B cell (primary cell): ENCODE data around the gene DCP2. TPM values are rescaled to one million over a fixed set of nuclear protein-coding genes. Genes with fewer than 3 reads are reported as not detected.

Source experiments
- ATAC-seq: fragments of 200-7000 bp; cut with Tn5 transposase; one replicate; pipeline ENCODE4 v1.10.0; 2021; ENCODE audit warnings: low read depth, mild to moderate bottlenecking, moderate number of reproducible peaks, moderate library complexity
- CTCF ChIA-PET: fragments of 350-600 bp; sonication (Branson Sonifier 250); formaldehyde crosslinking; loops from one replicate; lab custom pipeline; 2021; ENCODE audit warnings: antibody characterized with exemption, inconsistent platforms; lab: Charles Lee
- POLR2A ChIA-PET: fragments of 350-600 bp; sonication (Branson Sonifier 250); formaldehyde crosslinking; loops from one replicate; lab custom pipeline; 2021; ENCODE audit warnings: antibody characterized with exemption; lab: Charles Lee
- DNase-seq: peaks from one replicate; pipeline ENCODE4 v3.0.0; 2013
- H2AFZ ChIP-seq: 2 replicates; pipeline ENCODE4 v1.6.1; 2012; ENCODE audit warnings: mild to moderate bottlenecking, low read depth, low read length; ENCODE audit not compliant: insufficient read depth, poor library complexity, severe bottlenecking
- H3K27ac ChIP-seq, 2 donors: 1 replicate in 1 of 2; 2 replicates in 1 of 2; pipeline ENCODE4 v1.5.1; 2012 to 2013; ENCODE audit warnings: low read length in 2 of 2, mild to moderate bottlenecking in 2 of 2, moderate library complexity in 1 of 2
- H3K27me3 ChIP-seq, 4 experiments: fragments of 200-600 bp in 1 of 4; sonication (generic) in 1 of 4; replicated peaks in 1 of 4; 1 replicate in 2 of 4; 2 replicates in 2 of 4; pipeline versions ENCODE4 v1.6.1 to v1.7.0; 2013 to 2016; ENCODE audit warnings: low read length in 3 of 4, mild to moderate bottlenecking in 2 of 4, mixed read lengths in 1 of 4, moderate library complexity in 1 of 4; ENCODE audit not compliant: insufficient read depth in 4 of 4, control insufficient read depth in 3 of 4; ENCODE audit errors: control extremely low read depth in 1 of 4
- H3K36me3 ChIP-seq, 2 experiments: replicated peaks in 1 of 2; 1 replicate in 1 of 2; 2 replicates in 1 of 2; pipeline versions ENCODE4 v1.6.1 to v1.7.1; 2013; ENCODE audit warnings: low read length in 1 of 2; ENCODE audit not compliant: insufficient read depth in 2 of 2, control insufficient read depth in 1 of 2; ENCODE audit errors: control extremely low read depth in 1 of 2, extremely low read depth in 1 of 2
- H3K4me1 ChIP-seq, 2 donors: fragments of 200-600 bp in 1 of 2; sonication (generic) in 1 of 2; 1 replicate in 1 of 2; 2 replicates in 1 of 2; pipeline versions ENCODE4 v1.5.1 to v1.6.1; 2013 to 2017; ENCODE audit warnings: low read length in 2 of 2; ENCODE audit not compliant: control insufficient read depth in 2 of 2, insufficient read depth in 2 of 2
- H3K4me2 ChIP-seq: replicated peaks from 2 replicates; pipeline ENCODE3; 2012; ENCODE audit warnings: mild to moderate bottlenecking, low read depth, low read length; ENCODE audit not compliant: poor library complexity, severe bottlenecking
- H3K4me3 ChIP-seq, 5 experiments: fragments of 200-600 bp in 1 of 5; sonication (generic) in 1 of 5; 1 replicate in 3 of 5; 2 replicates in 2 of 5; pipeline versions ENCODE4 v1.5.1 to v1.7.0; 2011 to 2016; ENCODE audit warnings: low read length in 4 of 5, mild to moderate bottlenecking in 4 of 5, low read depth in 2 of 5, control low read depth in 1 of 5, moderate library complexity in 1 of 5; ENCODE audit not compliant: insufficient read depth in 1 of 5; ENCODE audit errors: control extremely low read depth in 1 of 5, extremely low read depth in 1 of 5
- H3K79me2 ChIP-seq: fragments of 200-600 bp; sonication (generic); one replicate; pipeline ENCODE4 v1.6.0; 2016; ENCODE audit warnings: low read length; ENCODE audit not compliant: control insufficient read depth, insufficient read depth
- H3K9ac ChIP-seq: fragments of 200-600 bp; sonication (generic); 2 replicates; pipeline ENCODE4 v1.6.1; 2017; ENCODE audit warnings: mild to moderate bottlenecking, low read length, moderate library complexity
- H3K9me3 ChIP-seq, 3 donors: one replicate each; pipeline versions ENCODE4 v1.6.1 to v1.7.1; 2013; ENCODE audit warnings: low read length in 2 of 3; ENCODE audit not compliant: control insufficient read depth in 2 of 3, insufficient read depth in 1 of 3; ENCODE audit errors: control extremely low read depth in 1 of 3
- H4K20me1 ChIP-seq: 2 replicates; pipeline ENCODE4 v1.6.0; 2012; ENCODE audit warnings: mild to moderate bottlenecking, low read length; ENCODE audit not compliant: insufficient read depth, control insufficient read depth, poor library complexity, severe bottlenecking
- H3K27ac Mint-ChIP-seq: one replicate; pipeline ENCODE4 v1.8.0; 2021; ENCODE audit warnings: mixed read lengths
- H3K27me3 Mint-ChIP-seq: one replicate; pipeline ENCODE4 v1.8.0; 2021; ENCODE audit warnings: mixed read lengths
- H3K4me1 Mint-ChIP-seq: one replicate; pipeline ENCODE4 v1.8.0; 2021; ENCODE audit warnings: mixed read lengths
- H3K4me3 Mint-ChIP-seq: one replicate; pipeline ENCODE4 v1.8.0; 2021; ENCODE audit warnings: mixed read lengths
- H3K9me3 Mint-ChIP-seq: one replicate; pipeline ENCODE4 v1.8.0; 2022; ENCODE audit warnings: mixed read lengths; ENCODE audit not compliant: insufficient read depth
- CTCF ChIP-seq: fragments of 200-600 bp; IDR thresholded peaks from one replicate; pipeline ENCODE4 v1.8.0; 2022; ENCODE audit warnings: antibody characterized with exemption, mild to moderate bottlenecking
- EZH2 ChIP-seq: IDR thresholded peaks from 2 replicates; pipeline ENCODE4 v1.6.1; 2012; ENCODE audit warnings: borderline replicate concordance, low read depth, mild to moderate bottlenecking, moderate library complexity, low read length; ENCODE audit not compliant: insufficient read depth, poor library complexity, severe bottlenecking
- WGBS: methylation state at CpG from one replicate; pipeline ENCODE4 v1.1.5; 2013; ENCODE audit warnings: missing lambda C conversion rate; ENCODE audit not compliant: insufficient coverage; 5-methylcytosine and 5-hydroxymethylcytosine counted together
- intact Hi-C: fragments of 100-400 bp; cut with micrococcal nuclease; formaldehyde crosslinking; loops from one replicate; pipeline ENCODE4 v1.10.0; 2022
- polyA plus RNA-seq: library from polyadenylated mRNA; depleted of rRNA; stranded (reverse); fragments of >200 nt; gene quantifications from 2 replicates; pipeline ENCODE4 v1.2.3, GENCODE V29; 2012
- total RNA-seq, 2 donors: library from RNA; stranded (reverse); fragments of 120-200 nt in 1 of 2; gene quantifications; 1 replicate in 1 of 2; 2 replicates in 1 of 2; pipeline versions ENCODE4 v1.2.3 to v1.2.4, GENCODE V29; 2013 to 2022

Gene DCP2
- total and polyA plus RNA-seq, 2 donors (not counting 1 experiment from before 2014, with no cell fraction given) = 17.9 to 73.1 TPM

- Mint-ChIP-seq H3K9me3 (no peaks in the 10 kb centered on the region), H3K4me1 (no peaks in the 10 kb centered on the region), H3K27ac (no peak overlapping the region), H3K27me3 (peaks cover 3% of the 10 kb centered on the region), H3K4me3 (no peak overlapping the region)
- no peak for ATAC-seq
- Histone ChIP-seq H2AFZ (no peak overlapping the region), H3K27me3 (no peaks in the 10 kb centered on the region), H3K79me2 (no peaks in the 10 kb centered on the region), H3K9ac (no peak overlapping the region), H3K4me2 (no peak overlapping the region), H3K4me3 (no peak overlapping the region), H4K20me1 (no peaks in the 10 kb centered on the region), H3K9me3 (no peaks in the 10 kb centered on the region), H3K27ac (no peak overlapping the region), H3K36me3 (no peaks in the 10 kb centered on the region), H3K4me1 (no peaks in the 10 kb centered on the region)
- 85% methylated on average over 10 of the region's 12 CpGs for WGBS
- no peak for DNase-seq
- TF ChIP-seq CTCF = no peak
- no peak for TF ChIP-seq EZH2
- intact Hi-C loops = no loop called here
- ChIA-PET POLR2A (interaction anchor here (0.6 kb wide), 1 partner anchor 113 kb away, joined by 6 read pairs; no protein-coding TSS in a partner anchor), CTCF (interaction anchor here (0.7 kb wide), 1 partner anchor 29 kb away, joined by 3 read pairs; no protein-coding TSS in a partner anchor)
Measured at GRCh38 chr5:112951124-112951702, 25.4 kb upstream of the DCP2 start.

- Mint-ChIP-seq H3K9me3 (no peaks in the 10 kb centered on the region), H3K4me3 (no peak overlapping the region), H3K27me3 (peaks cover 2% of the 10 kb centered on the region), H3K27ac (no peak overlapping the region), H3K4me1 (peaks cover 10% of the 10 kb centered on the region)
- ChIA-PET CTCF (no interaction called here), POLR2A (no interaction called here)
- no peaks in the 10 kb centered on the region for H3K9me3 ChIP-seq
- no peak for TF ChIP-seq EZH2
- intact Hi-C loops = no loop called here
- H3K36me3 ChIP-seq = no peaks in the 10 kb centered on the region
- no peak for ATAC-seq
- H3K27ac ChIP-seq = no peak overlapping the region
- H4K20me1 ChIP-seq = no peaks in the 10 kb centered on the region
- no peak overlapping the region for H2AFZ ChIP-seq
- H3K79me2 ChIP-seq = no peaks in the 10 kb centered on the region
- H3K4me2 ChIP-seq = no peak overlapping the region
- H3K27me3 ChIP-seq = no peaks in the 10 kb centered on the region
- no peak overlapping the region for H3K4me3 ChIP-seq
- no peaks in the 10 kb centered on the region for H3K4me1 ChIP-seq
- no peak for DNase-seq
- WGBS = no CpG with 5 or more reads among the region's 3 CpGs
- no peak overlapping the region for H3K9ac ChIP-seq
Measured at GRCh38 chr5:112956606-112957005, 20.0 kb upstream of the DCP2 start.
